ENCODE measurements around the gene TAC3. TPM values are rescaled to one million over a fixed set of nuclear protein-coding genes. Genes with fewer than 3 reads are reported as not detected.
"Not testable (repeated sequence)": the region's sequence is repeated elsewhere in the genome, so short reads cannot be mapped to it uniquely, and the experiment has no call there.

The TAC3 gene
- total RNA-seq, 8 experiments from 2014 or later, result 2.4 to 11.2 (median 3.6) TPM; not detected in 5

DNA sequence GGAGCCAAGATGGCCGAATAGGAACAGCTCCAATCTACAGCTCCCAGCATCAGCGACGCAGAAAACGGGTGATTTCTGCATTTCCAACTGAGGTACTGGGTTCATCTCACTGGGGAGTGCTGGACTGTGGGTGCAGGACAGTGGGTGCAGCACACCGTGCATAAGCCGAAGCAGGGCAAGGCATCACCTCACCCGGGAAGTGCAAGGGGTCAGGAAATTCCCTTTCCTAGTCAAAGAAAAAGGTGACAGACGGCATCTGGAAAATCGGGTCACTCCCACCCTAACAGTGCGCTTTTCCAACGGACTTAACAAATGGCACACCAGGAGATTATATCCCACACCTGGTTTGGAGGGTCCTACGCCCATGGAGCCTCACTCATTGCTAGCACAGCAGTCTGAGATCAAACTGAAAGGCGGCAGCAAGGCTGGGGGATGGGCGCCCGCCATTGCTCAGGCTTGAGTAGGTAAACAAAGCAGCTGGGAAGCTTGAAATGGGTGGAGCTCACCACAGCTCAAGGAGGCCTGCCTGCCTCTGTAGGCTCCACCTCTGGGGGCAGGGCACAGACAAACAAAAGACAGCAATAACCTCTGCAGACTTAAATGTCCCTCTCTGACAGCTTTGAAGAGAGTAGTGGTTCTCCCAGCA lies 50.2 kb downstream of the TAC3 start:
- ATAC-seq (replicated peaks in 6 of 8); H3K4me3 ChIP-seq; H3K27ac ChIP-seq; H3K4me1 ChIP-seq (replicated peaks in 1 of 2); in situ Hi-C loops (cut with MboI; ENCODE audit: low pct_unique_long_range_greater_than_20kb in 2 of 9, low sequenced_read_pairs in 9 of 9, unreplicated experiment in 9 of 9): not testable (repeated sequence)
- 57 to 100% (median 93%) methylated on average over 1 to 7 of the region's 15 CpGs; no CpG with 5 or more reads in 1 of the 10 experiments for WGBS, 10 experiments

DNA sequence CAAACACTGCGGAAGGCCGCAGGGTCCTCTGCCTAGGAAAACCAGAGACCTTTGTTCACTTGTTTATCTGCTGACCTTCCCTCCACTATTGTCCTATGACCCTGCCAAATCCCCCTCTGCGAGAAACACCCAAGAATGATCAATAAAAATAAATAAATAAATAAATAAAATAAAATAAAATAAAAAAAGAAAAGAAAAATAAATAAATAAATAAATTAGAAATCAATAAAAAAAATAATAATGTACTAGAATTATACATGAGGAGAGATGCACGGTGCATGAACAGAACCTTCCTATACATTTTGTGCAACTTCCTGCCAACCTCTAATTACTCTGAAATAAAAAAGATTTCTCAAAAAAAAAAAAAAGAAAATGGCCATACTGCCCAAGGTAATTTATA lies 51.2 kb downstream of the TAC3 start:
- ATAC-seq (replicated peaks in 6 of 8); in situ Hi-C loops (cut with MboI; ENCODE audit: low pct_unique_long_range_greater_than_20kb in 2 of 9, low sequenced_read_pairs in 9 of 9, unreplicated experiment in 9 of 9); H3K4me1 ChIP-seq (replicated peaks in 1 of 2); H3K27ac ChIP-seq; H3K4me3 ChIP-seq: not testable (repeated sequence)
- 79 to 100% (median 89%) methylated on average over 1 to 4 of the region's 4 CpGs; no CpG with 5 or more reads in 3 of the 10 experiments for WGBS, 10 experiments

DNA sequence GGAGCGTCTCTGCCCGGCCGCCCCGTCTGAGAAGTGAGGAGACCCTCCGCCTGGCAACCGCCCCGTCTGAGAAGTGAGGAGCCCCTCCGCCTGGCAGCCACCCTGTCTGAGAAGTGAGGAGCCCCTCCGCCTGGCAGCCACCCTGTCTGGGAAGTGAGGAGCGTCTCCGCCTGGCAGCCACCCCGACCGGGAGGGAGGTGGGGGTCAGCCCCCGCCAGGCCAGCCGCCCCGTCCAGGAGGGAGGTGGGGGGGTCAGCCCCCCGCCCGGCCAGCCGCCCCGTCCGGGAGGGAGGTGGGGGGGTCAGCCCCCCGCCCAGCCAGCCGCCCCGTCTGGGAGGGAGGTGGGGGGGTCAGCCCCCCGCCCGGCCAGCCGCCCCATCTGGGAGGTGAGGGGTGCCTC lies 52.8 kb downstream of the TAC3 start:
- no CpG with 5 or more reads among the region's 27 CpGs for WGBS, 10 experiments
- ATAC-seq (replicated peaks in 6 of 8); H3K4me3 ChIP-seq; in situ Hi-C loops (cut with MboI; ENCODE audit: low pct_unique_long_range_greater_than_20kb in 2 of 9, low sequenced_read_pairs in 9 of 9, unreplicated experiment in 9 of 9); H3K27ac ChIP-seq; H3K4me1 ChIP-seq (replicated peaks in 1 of 2): not testable (repeated sequence)

DNA sequence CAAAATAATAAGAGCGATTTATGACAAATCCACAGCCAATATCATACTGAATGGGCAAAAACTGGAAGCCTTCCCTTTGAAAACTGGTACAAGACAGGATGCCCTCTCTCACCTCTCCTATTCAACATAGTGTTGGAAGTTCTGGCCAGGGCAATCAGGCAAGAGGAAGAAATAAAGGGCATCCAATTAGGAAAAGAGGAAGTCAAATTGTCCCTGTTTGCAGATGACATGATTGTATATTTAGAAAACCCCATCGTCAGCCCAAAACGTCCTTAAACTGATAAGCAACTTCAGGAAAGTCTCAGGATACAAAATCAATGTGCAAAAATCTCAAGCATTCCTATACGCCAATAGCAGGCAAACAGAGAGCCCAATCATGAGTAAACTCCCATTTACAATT lies 54.1 kb downstream of the TAC3 start:
- 57 to 83% (median 71%) methylated on average over 1 to 4 of the region's 4 CpGs; no CpG with 5 or more reads in 2 of the 10 experiments for WGBS, 10 experiments
- H3K4me3 ChIP-seq; ATAC-seq (replicated peaks in 6 of 8); H3K27ac ChIP-seq; H3K4me1 ChIP-seq (replicated peaks in 1 of 2); in situ Hi-C loops (cut with MboI; ENCODE audit: low pct_unique_long_range_greater_than_20kb in 2 of 9, low sequenced_read_pairs in 9 of 9, unreplicated experiment in 9 of 9): not testable (repeated sequence)

Other genes with a start within 250 kb of the TAC3 start
- under 1 TPM in 4 of 8 experiments, not detected in 4; 0.18 to 0.24 (median 0.23) TPM for gene SDR9C7, start 82.1 kb downstream of the TAC3 start, total RNA-seq
- gene RDH16, start 58.9 kb downstream of the TAC3 start, total RNA-seq, result 1 to 10 TPM in 2 of 8 experiments, under 1 TPM in 6; 0.14 to 1.7 (median 0.43) TPM
- gene ZBTB39, start 10.0 kb downstream of the TAC3 start, total RNA-seq, result 10 to 100 TPM in 3 of 8 experiments, 1 to 10 TPM in 5; 4.4 to 17.8 (median 9.3) TPM
- gene MYO1A, start 33.6 kb upstream of the TAC3 start, total RNA-seq, result under 1 TPM in 4 of 8 experiments, not detected in 4; 0.31 to 0.67 (median 0.34) TPM
- gene NEMP1, start 62.3 kb upstream of the TAC3 start, total RNA-seq, result 10 to 100 TPM in 3 of 8 experiments, 1 to 10 TPM in 5; 3.7 to 19.8 (median 6.4) TPM
- gene NAB2, start 72.6 kb upstream of the TAC3 start, total RNA-seq, result 10 to 100 TPM; 13.4 to 41.1 (median 24.0) TPM
- 100 to 1,000 TPM in 2 of 8 experiments, 10 to 100 TPM in 2, 1 to 10 TPM in 4; 1.6 to 126 (median 13.3) TPM for gene STAT6, start 94.8 kb upstream of the TAC3 start, total RNA-seq
- gene LRP1, start 112.0 kb upstream of the TAC3 start, total RNA-seq, result 100 to 1,000 TPM in 2 of 8 experiments, 10 to 100 TPM in 6; 36.6 to 182 (median 55.3) TPM
- under 1 TPM in 5 of 8 experiments, not detected in 3; 0.57 to 0.81 (median 0.71) TPM for gene LRP1-AS, start 131.1 kb upstream of the TAC3 start, total RNA-seq
- 10 to 100 TPM in 5 of 8 experiments, 1 to 10 TPM in 1, under 1 TPM in 2; 0.36 to 16.3 (median 10.7) TPM for gene NXPH4, start 200.3 kb upstream of the TAC3 start, total RNA-seq
- gene SHMT2, start 213.2 kb upstream of the TAC3 start, total RNA-seq, result 100 to 1,000 TPM in 5 of 8 experiments, 10 to 100 TPM in 3; 72.9 to 187 (median 120) TPM
- gene STAC3, start 234.7 kb upstream of the TAC3 start, total RNA-seq, result 1 to 10 TPM in 6 of 8 experiments, under 1 TPM in 2; 0.87 to 4.8 (median 1.5) TPM